Keratinocyte (primary cell): ENCODE measurements around the gene OXSR1. TPM values are rescaled to one million over a fixed set of nuclear protein-coding genes. Genes with fewer than 3 reads are reported as not detected.

Experiments used
- DNase-seq: peaks from one replicate; pipeline ENCODE4 v3.0.0-alpha.2; 2011; ENCODE audit warnings: low read depth, missing footprints, low spot score
- FAIRE-seq: peaks from 2 replicates; lab custom pipeline; 2011; peaks lifted over from hg19 to GRCh38; lab: Jason Lieb, UNC
- H2AFZ ChIP-seq: 2 replicates; pipeline ENCODE4 v1.6.0; 2012; ENCODE audit warnings: low read length, control low read depth, inconsistent platforms; ENCODE audit not compliant: control insufficient read depth
- H3K27ac ChIP-seq: 2 replicates; pipeline ENCODE4 v1.5.1; 2011; ENCODE audit warnings: low read length; ENCODE audit not compliant: control insufficient read depth, insufficient read depth
- H3K27me3 ChIP-seq: 3 replicates; pipeline ENCODE4 v1.6.0; 2011; ENCODE audit warnings: low read length; ENCODE audit not compliant: control insufficient read depth, insufficient read depth; ENCODE audit errors: extremely low read depth
- H3K36me3 ChIP-seq, 2 experiments: 2 replicates in 1 of 2; 3 replicates in 1 of 2; pipeline ENCODE4 v1.5.1; 2011; ENCODE audit warnings: low read length in 2 of 2, mild to moderate bottlenecking in 1 of 2; ENCODE audit not compliant: control insufficient read depth in 2 of 2, insufficient read depth in 2 of 2; ENCODE audit errors: extremely low read depth in 1 of 2
- H3K4me1 ChIP-seq: 3 replicates; pipeline ENCODE4 v1.5.1; 2011; ENCODE audit warnings: low read length; ENCODE audit not compliant: control insufficient read depth, insufficient read depth; ENCODE audit errors: extremely low read depth
- H3K4me2 ChIP-seq: 3 replicates; pipeline ENCODE4 v1.6.0; 2011; ENCODE audit warnings: low read depth, low read length; ENCODE audit not compliant: control insufficient read depth, insufficient read depth; ENCODE audit errors: extremely low read depth
- H3K4me3 ChIP-seq, 3 experiments: fragments of 200-600 bp in 1 of 3; sonication (generic) in 1 of 3; 2 replicates in 2 of 3; 3 replicates in 1 of 3; pipeline ENCODE4 v1.5.1; 2011 to 2016; ENCODE audit warnings: low read length in 3 of 3, mild to moderate bottlenecking in 3 of 3, control low read depth in 2 of 3, inconsistent platforms in 1 of 3, low read depth in 1 of 3, mixed read lengths in 1 of 3, mixed run types in 1 of 3, moderate library complexity in 1 of 3; ENCODE audit not compliant: control insufficient read depth in 2 of 3, insufficient read depth in 2 of 3; ENCODE audit errors: extremely low read depth in 1 of 3
- H3K79me2 ChIP-seq: 2 replicates; pipeline ENCODE4 v1.6.0; 2012; ENCODE audit warnings: low read length; ENCODE audit not compliant: control insufficient read depth, insufficient read depth
- H3K9ac ChIP-seq: 3 replicates; pipeline ENCODE4 v1.6.0; 2011; ENCODE audit warnings: low read length; ENCODE audit not compliant: control insufficient read depth, insufficient read depth; ENCODE audit errors: extremely low read depth
- H3K9me1 ChIP-seq: 3 replicates; pipeline ENCODE4 v1.6.0; 2011; ENCODE audit warnings: low read length; ENCODE audit not compliant: control insufficient read depth, insufficient read depth; ENCODE audit errors: extremely low read depth
- H3K9me3 ChIP-seq: 2 replicates; pipeline ENCODE4 v1.5.1; 2012; ENCODE audit warnings: low read depth, low read length; ENCODE audit not compliant: control insufficient read depth
- H4K20me1 ChIP-seq: 3 replicates; pipeline ENCODE4 v1.6.0; 2011; ENCODE audit warnings: low read length; ENCODE audit not compliant: control insufficient read depth, insufficient read depth; ENCODE audit errors: extremely low read depth
- EZH2 ChIP-seq: IDR thresholded peaks from one replicate; pipeline ENCODE4 v1.6.1; 2012; ENCODE audit warnings: inconsistent platforms, mild to moderate bottlenecking, low read length, moderate library complexity
- dilution Hi-C: fragments of 300-500 bp; cut with MboI; formaldehyde crosslinking; loops from one replicate; pipeline ENCODE4 v1.7.0; 2020; ENCODE audit warnings: low sequenced_read_pairs; ENCODE audit not compliant: extremely low pct_ligation_motif_present
- polyA plus RNA-seq, 5 experiments: library from polyadenylated mRNA; depleted of rRNA in 3 of 5; stranded (reverse) in 3 of 5; stranded (forward) in 1 of 5; unstranded in 1 of 5; fragments of >200 nt; gene quantifications; 1 replicate in 1 of 5; 2 replicates in 3 of 5; 3 replicates in 1 of 5; pipeline versions ENCODE4 v1.2.1 to v1.2.3, GENCODE V29; 2011 to 2012; ENCODE audit warnings: missing spikeins in 2 of 5, low read depth in 1 of 5, low replicate concordance in 1 of 5
- TF ChIP-seq, protein P1 (sequence below), 3 experiments: IDR thresholded peaks in 1 of 3; conservative IDR thresholded peaks in 1 of 3; optimal IDR thresholded peaks in 1 of 3; 2 replicates in 2 of 3; 3 replicates in 1 of 3; pipeline versions ENCODE3 to v1.5.1; 2011; ENCODE audit warnings: low read length in 3 of 3, mild to moderate bottlenecking in 3 of 3, moderate library complexity in 2 of 3, control low read depth in 1 of 3, inconsistent platforms in 1 of 3; ENCODE audit not compliant: insufficient read depth in 2 of 3; ENCODE audit errors: extremely low read depth in 1 of 3

OXSR1 gene
- polyA plus RNA-seq, 1 donor (not counting 4 experiments of a cell fraction or from before 2014, with no cell fraction given): 77.0 TPM

- H2AFZ ChIP-seq: no peak overlapping the region
- no peaks in the 10 kb centered on the region for H3K79me2 ChIP-seq
- H3K4me1 ChIP-seq: no peaks in the 10 kb centered on the region
- FAIRE-seq (no peak), DNase-seq (no peak)
- no peak overlapping the region for H3K9ac ChIP-seq
- no peaks in the 10 kb centered on the region for H4K20me1 ChIP-seq
- no peaks in the 10 kb centered on the region for H3K9me1 ChIP-seq
- H3K36me3 ChIP-seq: peaks cover 3 to 10% of the 10 kb centered on the region in 2 experiments
- TF ChIP-seq, protein P1, sequence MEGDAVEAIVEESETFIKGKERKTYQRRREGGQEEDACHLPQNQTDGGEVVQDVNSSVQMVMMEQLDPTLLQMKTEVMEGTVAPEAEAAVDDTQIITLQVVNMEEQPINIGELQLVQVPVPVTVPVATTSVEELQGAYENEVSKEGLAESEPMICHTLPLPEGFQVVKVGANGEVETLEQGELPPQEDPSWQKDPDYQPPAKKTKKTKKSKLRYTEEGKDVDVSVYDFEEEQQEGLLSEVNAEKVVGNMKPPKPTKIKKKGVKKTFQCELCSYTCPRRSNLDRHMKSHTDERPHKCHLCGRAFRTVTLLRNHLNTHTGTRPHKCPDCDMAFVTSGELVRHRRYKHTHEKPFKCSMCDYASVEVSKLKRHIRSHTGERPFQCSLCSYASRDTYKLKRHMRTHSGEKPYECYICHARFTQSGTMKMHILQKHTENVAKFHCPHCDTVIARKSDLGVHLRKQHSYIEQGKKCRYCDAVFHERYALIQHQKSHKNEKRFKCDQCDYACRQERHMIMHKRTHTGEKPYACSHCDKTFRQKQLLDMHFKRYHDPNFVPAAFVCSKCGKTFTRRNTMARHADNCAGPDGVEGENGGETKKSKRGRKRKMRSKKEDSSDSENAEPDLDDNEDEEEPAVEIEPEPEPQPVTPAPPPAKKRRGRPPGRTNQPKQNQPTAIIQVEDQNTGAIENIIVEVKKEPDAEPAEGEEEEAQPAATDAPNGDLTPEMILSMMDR (optimal IDR thresholded peaks at IDR 0.05 in 1 of 3, IDR thresholded peaks at IDR 0.05 in 1 of 3, conservative IDR thresholded peaks at IDR 0.05 in 1 of 3; ENCODE audit: extremely low read depth in 1 of 3, insufficient read depth in 2 of 3, low read length in 3 of 3): no peak
- no peak for TF ChIP-seq EZH2
- H3K4me2 ChIP-seq: no peak overlapping the region
- H3K9me3 ChIP-seq: no peaks in the 10 kb centered on the region
- dilution Hi-C loops: no loop called here
- H3K4me3 ChIP-seq: no peak overlapping the region
- no peak overlapping the region for H3K27ac ChIP-seq
- no peaks in the 10 kb centered on the region for H3K27me3 ChIP-seq
Observed at GRCh38 chr3:38116471-38117162, 48.7 kb upstream of the OXSR1 start.

- TF ChIP-seq, protein P1 (optimal IDR thresholded peaks at IDR 0.05 in 1 of 3, IDR thresholded peaks at IDR 0.05 in 1 of 3, conservative IDR thresholded peaks at IDR 0.05 in 1 of 3; ENCODE audit: extremely low read depth in 1 of 3, insufficient read depth in 2 of 3, low read length in 3 of 3): peak in 1 of 3 experiments; percentile 32
- TF ChIP-seq EZH2: no peak
- H3K27me3 ChIP-seq: no peaks in the 10 kb centered on the region
- H3K9ac ChIP-seq: no peak overlapping the region
- peaks cover 4 to 15% of the 10 kb centered on the region in 2 experiments for H3K36me3 ChIP-seq
- no peaks in the 10 kb centered on the region for H4K20me1 ChIP-seq
- H3K79me2 ChIP-seq: no peaks in the 10 kb centered on the region
- dilution Hi-C loops: no loop called here
- H3K9me3 ChIP-seq: no peaks in the 10 kb centered on the region
- no peak overlapping the region for H2AFZ ChIP-seq
- H3K27ac ChIP-seq: no peak overlapping the region
- no peak for DNase-seq
- no peak overlapping the region for H3K4me2 ChIP-seq
- H3K9me1 ChIP-seq: no peaks in the 10 kb centered on the region
- H3K4me3 ChIP-seq: no peak overlapping the region
- no peaks in the 10 kb centered on the region for H3K4me1 ChIP-seq
- FAIRE-seq: no peak
Observed at GRCh38 chr3:38117163-38117716, 48.1 kb upstream of the OXSR1 start.
